CD4-positive, alpha-beta T cell treated with Interleukin-6 at 100 ng/mL for 8 hours (primary cell): ENCODE results near the gene ITGA8.
"Not testable (repeated sequence)": the region's sequence is repeated elsewhere in the genome, so short reads cannot be mapped to it uniquely, and the experiment has no call there.

Experiments
- DNase-seq: peaks from one replicate; pipeline ENCODE4 v3.0.0-alpha.2; 2020; ENCODE audit warnings: mixed read lengths, low spot score

The ITGA8 gene

GRCh38 chr10:15550950-15551349 is 168.8 kb downstream of the ITGA8 start:
- no peak for DNase-seq

DNA sequence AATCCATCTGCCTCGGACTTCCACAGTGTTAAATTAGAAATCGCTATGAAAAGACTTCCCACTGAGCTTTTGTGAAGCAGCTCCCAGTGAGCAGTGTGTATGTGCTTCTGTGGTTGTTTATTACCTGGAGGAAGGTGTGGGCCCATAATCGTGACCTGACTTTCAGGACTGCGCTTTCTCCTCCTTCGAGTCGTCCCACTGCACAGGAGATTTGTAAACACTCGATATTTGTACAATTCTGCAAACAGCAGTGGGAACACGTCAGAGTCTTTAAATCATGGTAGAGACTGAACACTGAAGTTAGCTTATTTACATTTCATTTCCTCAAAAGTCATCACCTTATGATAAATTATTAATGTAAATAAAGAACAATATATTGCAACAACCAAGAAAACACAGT is 171.4 kb downstream of the ITGA8 start:
- DNase-seq, result no peak

DNA sequence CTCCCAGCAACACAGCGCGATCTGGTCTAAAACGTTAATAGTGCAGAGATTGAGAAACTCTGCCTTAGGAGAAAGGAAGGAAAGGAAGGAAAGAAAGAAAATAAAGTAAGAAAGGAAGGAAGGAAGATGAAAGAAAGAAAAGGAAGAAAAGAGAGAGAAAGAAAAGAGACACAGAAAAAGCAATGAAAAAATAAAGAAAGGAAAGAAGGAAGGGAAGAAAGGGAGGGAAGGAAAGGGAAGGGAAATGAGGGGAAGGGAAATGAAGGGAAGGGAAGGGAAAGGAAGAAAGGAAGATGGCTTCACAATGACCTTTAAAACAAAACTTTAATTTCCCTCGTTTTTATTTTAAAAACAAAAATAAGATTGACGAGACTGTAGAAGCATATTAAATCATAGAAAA is 173.1 kb downstream of the ITGA8 start:
- DNase-seq, result no peak

GRCh38 chr10:15545884-15546283 is 173.8 kb downstream of the ITGA8 start:
- DNase-seq, result no peak

DNA sequence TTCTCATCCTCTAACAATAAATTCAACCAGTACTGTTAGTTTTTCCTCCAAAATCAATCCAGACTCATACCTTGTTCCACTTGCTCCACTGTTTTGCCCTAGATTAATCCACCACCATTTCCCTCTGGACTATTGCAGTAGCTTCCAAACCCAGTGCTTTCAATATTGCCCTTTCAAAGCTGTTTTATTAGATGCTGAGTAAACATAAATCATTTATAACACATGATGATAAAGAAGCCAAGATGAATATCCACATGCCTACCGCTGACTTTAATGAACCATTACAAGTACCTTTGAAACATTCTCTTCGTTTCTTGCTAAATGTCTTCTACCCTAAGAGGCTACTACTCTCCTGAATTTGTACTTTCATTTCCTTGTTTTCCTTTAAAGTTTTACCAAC is 174.5 kb downstream of the ITGA8 start:
- DNase-seq, result no peak

DNA sequence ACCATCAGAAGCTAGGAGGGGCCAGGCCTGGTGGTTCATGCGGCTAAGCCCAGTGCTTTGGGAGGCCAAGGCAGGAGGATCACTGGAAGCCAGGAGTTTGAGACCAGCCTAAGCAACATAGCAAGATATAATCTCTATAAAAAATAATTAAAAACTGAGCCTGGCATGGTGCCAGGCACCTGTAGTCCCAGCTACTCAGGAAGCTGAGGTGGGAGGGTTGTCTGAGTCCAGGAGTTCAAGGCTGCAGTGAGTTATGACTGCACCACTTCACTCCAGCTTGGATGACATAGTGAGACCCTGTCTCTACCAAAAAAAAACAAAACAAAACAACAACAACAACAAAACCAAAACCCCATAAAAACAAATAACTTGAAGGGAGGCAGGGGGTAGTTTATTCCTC is 175.7 kb downstream of the ITGA8 start:
- no peak for DNase-seq

GRCh38 chr10:15542817-15543216 is 176.9 kb downstream of the ITGA8 start:
- no peak for DNase-seq

DNA sequence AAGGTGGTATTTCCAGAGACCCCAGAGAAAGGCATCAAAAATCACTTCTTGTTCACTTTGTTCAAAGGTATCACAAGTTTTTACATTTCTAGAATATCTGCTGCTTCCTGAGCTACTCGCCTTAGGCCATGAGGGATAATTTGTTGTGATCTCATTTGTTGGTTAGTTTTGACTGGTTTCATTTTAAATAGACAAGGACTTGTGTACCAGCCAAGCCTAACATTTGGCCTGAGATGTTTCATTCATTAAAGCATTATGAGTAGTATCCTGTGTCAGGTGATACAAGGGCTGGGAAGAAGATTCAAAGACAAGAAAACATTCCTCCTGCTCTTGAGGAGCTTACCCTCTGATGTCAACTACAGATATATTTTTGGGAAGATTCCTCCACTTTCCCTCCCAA is 178.3 kb downstream of the ITGA8 start:
- no peak for DNase-seq

DNA sequence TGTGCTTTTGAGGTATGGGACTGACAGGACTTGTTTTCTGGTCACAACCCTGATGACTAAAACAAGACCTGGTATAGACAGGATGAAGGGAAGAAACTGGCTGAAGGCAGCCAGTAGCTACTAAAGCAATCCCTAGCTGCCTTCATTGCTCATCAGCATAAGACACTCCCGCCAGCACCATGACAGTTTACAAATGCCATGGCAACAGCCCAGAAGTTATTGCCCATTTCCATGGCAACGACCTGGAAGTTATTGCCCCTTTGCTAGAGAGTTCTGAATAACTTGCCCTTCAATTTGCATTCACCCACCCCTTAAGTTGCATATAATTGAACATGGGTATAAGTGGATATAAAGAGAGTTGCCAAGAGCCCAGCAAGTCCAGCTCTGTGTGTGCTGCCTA is 179.0 kb downstream of the ITGA8 start:
- no peak for DNase-seq

DNA sequence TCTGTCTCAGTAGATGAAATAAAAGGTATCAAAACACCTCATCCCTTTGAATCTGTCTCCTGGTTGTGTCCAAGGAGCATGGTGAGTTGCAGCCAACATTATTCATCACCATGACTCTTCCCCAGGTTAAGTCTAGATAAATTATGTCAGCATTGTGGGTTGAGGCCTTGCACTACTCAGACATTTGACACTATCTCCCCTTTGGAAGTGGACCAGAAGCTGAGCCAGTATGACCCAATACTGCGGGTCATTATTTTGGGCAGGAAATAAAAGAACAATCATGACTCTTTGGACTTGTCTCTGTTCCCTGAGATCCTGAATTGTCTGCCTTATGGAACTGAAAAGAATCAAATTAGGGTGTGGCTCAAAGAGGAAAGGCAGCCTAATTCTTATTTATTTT is 180.5 kb downstream of the ITGA8 start:
- no peak for DNase-seq

DNA sequence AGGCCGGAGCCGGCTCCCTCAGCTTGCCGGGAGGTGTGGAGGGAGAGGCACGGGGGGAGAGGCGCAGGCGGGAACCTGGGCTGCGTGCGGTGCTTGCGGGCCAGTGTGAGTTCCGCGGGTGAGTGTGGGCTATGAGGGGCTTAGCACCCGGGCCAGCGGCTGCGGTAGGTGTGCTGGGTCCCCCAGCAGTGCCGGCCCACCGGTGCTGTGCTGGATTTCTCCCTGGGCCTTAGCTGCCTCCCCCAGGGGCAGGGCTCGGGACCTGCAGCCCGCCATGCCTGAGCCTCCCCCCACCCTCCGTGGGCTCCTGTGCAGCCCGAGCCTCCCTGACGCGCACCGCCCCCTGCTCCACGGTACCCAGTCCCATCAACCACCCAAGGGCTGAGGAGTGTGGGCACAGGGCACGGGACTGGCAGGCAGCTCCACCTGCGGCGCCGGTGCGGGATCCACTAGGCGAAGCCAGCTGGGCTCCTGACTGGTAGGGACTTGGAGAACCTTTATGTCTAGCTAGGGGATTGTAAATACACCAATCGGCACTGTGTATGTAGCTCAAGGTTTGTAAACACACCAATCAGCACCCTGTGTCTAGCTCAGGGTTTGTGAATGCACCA is 184.7 kb downstream of the ITGA8 start:
- DNase-seq, result not testable (repeated sequence)

DNA sequence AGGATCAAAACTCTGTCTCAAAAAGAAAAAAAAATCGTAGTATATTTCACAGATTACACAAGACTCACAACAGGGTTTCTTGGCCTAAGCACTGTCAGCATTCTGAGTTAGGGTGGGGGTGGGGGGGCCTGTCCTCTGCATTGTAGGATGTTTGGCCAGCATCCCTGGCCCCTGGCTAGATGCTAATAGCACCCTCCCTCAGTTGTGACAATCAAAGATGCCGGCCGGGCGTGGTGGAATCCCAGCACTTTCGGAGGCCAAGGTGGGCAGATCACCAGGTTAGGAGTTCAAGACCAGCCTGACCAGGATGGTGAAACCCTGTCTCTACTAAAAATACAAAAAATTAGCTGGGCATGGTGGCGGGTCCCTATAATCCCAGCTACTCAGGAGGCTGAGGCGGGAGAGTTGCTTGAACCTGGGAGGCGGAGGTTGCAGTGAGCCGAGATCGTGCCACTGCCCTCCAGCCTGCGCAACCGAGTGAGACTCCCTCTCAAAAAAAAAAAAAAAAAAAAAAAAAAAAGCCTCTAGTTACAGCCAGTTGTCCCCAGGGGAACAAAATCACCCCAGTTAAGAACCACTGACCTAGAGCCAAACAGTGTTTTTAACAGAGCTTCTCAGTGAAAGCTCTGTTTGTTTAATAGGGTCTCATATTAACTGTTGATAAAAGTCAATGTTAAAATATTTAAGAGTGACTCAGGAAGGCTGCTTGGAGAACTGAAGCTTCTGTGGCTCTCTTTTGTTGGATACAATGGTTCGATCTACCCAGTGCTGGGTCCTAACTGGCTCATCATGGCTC is 187.6 kb downstream of the ITGA8 start:
- DNase-seq, result no peak

GRCh38 chr10:15528859-15529239 is 190.9 kb downstream of the ITGA8 start:
- no peak for DNase-seq

GRCh38 chr10:15526754-15527153 is 193.0 kb downstream of the ITGA8 start:
- no peak for DNase-seq

GRCh38 chr10:15521328-15521903 is 198.3 kb downstream of the ITGA8 start:
- DNase-seq, result no peak

- no peak for DNase-seq
Observed at GRCh38 chr10:15518250-15518649, 201.5 kb downstream of the ITGA8 start.

DNA sequence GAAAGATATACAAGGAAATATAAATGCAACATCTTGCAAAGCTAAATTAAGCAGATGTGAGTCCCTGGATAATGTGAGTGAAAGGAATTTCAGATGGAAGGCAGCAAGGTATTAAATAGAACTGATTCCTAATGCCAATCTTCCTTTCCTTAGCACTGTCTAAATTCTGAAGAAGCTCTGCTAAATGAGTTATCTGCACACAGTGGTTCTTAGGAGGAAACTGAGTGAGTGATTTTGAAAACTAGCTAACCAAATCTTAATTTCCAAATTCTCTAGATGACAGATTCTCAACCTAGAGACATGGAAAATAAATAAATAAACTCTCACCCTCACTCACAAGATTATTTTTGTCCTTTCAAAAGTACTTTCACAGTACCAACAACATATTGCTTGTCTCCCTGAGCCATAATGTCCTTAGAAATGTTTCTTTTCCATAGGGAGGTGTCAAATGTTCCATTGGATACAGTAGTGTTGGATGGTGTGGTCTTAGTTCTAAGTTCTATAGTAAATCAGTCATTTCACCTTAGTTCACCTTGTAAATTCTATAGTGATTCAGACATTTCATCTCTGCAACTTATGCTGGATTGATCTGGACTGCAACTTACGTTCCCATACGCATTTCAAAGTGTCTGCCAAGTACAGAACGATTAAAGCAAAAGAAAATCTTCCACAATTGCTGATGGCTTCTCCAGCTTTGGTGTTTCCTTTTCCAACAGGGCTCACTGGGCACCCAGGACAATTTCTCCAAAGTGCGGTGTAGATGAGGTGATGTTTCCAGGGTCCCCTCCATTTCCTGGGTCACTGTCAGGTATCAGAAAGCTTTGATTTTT is 203.3 kb downstream of the ITGA8 start:
- no peak for DNase-seq

DNA sequence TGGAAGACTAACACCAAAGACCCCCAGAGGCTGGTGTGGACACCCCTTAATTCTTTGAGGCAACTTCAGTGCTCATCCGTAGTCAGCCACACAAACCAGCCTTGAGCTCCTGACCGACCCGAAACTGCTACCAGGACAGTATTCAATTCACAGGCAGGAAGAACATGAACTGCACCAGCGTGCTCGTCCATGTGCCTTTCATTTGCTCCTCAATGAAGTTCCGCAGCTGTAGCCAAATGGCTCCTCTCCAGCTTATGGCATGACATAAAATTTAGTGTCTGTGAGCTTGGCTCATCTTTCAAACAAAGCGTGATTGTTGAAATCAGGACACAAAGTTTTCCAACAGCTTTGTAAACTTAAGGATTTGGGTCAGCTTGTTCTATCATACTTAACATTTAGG is 204.5 kb downstream of the ITGA8 start:
- DNase-seq, result no peak

GRCh38 chr10:15510963-15511362 is 208.8 kb downstream of the ITGA8 start:
- no peak for DNase-seq

- DNase-seq, result no peak
Observed at GRCh38 chr10:15505329-15505728, 214.4 kb downstream of the ITGA8 start.

GRCh38 chr10:15504101-15504840 is 215.5 kb downstream of the ITGA8 start:
- no peak for DNase-seq
